ENCODE results near the gene DDX42. TPM values are rescaled to one million over a fixed set of nuclear protein-coding genes. Genes with fewer than 3 reads are reported as not detected.
"Not testable (repeated sequence)": the region's sequence is repeated elsewhere in the genome, so short reads cannot be mapped to it uniquely, and the experiment has no call there.

Gene DDX42
- total and polyA plus RNA-seq, 2 donors (not counting 1 experiment from before 2014, with no cell fraction given): 61.6 to 170 TPM

GRCh38 chr17:63790057-63790456 lies 16.1 kb downstream of the DDX42 start:
- ChIA-PET POLR2A (no interaction called here), CTCF (no interaction called here)
- no peak overlapping the region for H3K4me2 ChIP-seq (replicated peaks; ENCODE audit: low read depth, low read length, poor library complexity, severe bottlenecking)
- no peak overlapping the region for H3K4me3 Mint-ChIP-seq
- no peak overlapping the region for H3K9ac ChIP-seq (ENCODE audit: low read length)
- H4K20me1 ChIP-seq (ENCODE audit: control insufficient read depth, insufficient read depth, low read length, poor library complexity, severe bottlenecking): peaks cover 37% of the 10 kb centered on the region
- no peak overlapping the region for H3K27ac Mint-ChIP-seq
- H3K9me3 Mint-ChIP-seq (ENCODE audit: insufficient read depth): no peaks in the 10 kb centered on the region
- no peak for DNase-seq
- H3K36me3 ChIP-seq (replicated peaks in 1 of 2; ENCODE audit: control extremely low read depth in 1 of 2, control insufficient read depth in 1 of 2, extremely low read depth in 1 of 2, insufficient read depth in 2 of 2, low read length in 1 of 2): peaks cover 10 to 69% of the 10 kb centered on the region in 2 experiments
- intact Hi-C loops (cut with micrococcal nuclease): no loop called here
- no peak overlapping the region for H3K4me3 ChIP-seq (ENCODE audit: control extremely low read depth in 1 of 5, extremely low read depth in 1 of 5, insufficient read depth in 1 of 5, low read depth in 2 of 5, low read length in 4 of 5)
- 100% methylated on average over 2 of the region's 6 CpGs for WGBS (ENCODE audit: insufficient coverage)
- ATAC-seq (ENCODE audit: low read depth): no peak
- H3K27ac ChIP-seq (ENCODE audit: low read length in 2 of 2): no peak overlapping the region
- peaks cover 4% of the 10 kb centered on the region for H3K4me1 Mint-ChIP-seq
- no peaks in the 10 kb centered on the region for H3K27me3 ChIP-seq (replicated peaks in 1 of 4; ENCODE audit: control extremely low read depth in 1 of 4, control insufficient read depth in 3 of 4, insufficient read depth in 4 of 4, low read length in 3 of 4)
- no peak overlapping the region for H2AFZ ChIP-seq (ENCODE audit: insufficient read depth, low read depth, low read length, poor library complexity, severe bottlenecking)
- no peaks in the 10 kb centered on the region for H3K9me3 ChIP-seq (ENCODE audit: control extremely low read depth in 1 of 3, control insufficient read depth in 2 of 3, insufficient read depth in 1 of 3, low read length in 2 of 3)
- H3K27me3 Mint-ChIP-seq: no peaks in the 10 kb centered on the region
- H3K79me2 ChIP-seq (ENCODE audit: control insufficient read depth, insufficient read depth, low read length): peaks cover 75% of the 10 kb centered on the region
- no peaks in the 10 kb centered on the region for H3K4me1 ChIP-seq (ENCODE audit: control insufficient read depth in 2 of 2, insufficient read depth in 2 of 2, low read length in 2 of 2)
- TF ChIP-seq CTCF (IDR thresholded peaks at IDR 0.05) (no peak), EZH2 (IDR thresholded peaks at IDR 0.05; ENCODE audit: borderline replicate concordance, insufficient read depth, low read depth, low read length, poor library complexity, severe bottlenecking) (no peak)

GRCh38 chr17:63792055-63792729 lies 18.2 kb downstream of the DDX42 start:
- Histone ChIP-seq H2AFZ (ENCODE audit: insufficient read depth, low read depth, low read length, poor library complexity, severe bottlenecking) (no peak overlapping the region), H3K9ac (ENCODE audit: low read length) (no peak overlapping the region), H3K36me3 (replicated peaks in 1 of 2; ENCODE audit: control extremely low read depth in 1 of 2, control insufficient read depth in 1 of 2, extremely low read depth in 1 of 2, insufficient read depth in 2 of 2, low read length in 1 of 2) (peaks cover 7 to 85% of the 10 kb centered on the region in 2 experiments), H3K9me3 (ENCODE audit: control extremely low read depth in 1 of 3, control insufficient read depth in 2 of 3, insufficient read depth in 1 of 3, low read length in 2 of 3) (no peaks in the 10 kb centered on the region), H3K4me2 (replicated peaks; ENCODE audit: low read depth, low read length, poor library complexity, severe bottlenecking) (no peak overlapping the region), H4K20me1 (ENCODE audit: control insufficient read depth, insufficient read depth, low read length, poor library complexity, severe bottlenecking) (peaks cover 47% of the 10 kb centered on the region), H3K4me1 (ENCODE audit: control insufficient read depth in 2 of 2, insufficient read depth in 2 of 2, low read length in 2 of 2) (no peaks in the 10 kb centered on the region), H3K4me3 (ENCODE audit: control extremely low read depth in 1 of 5, extremely low read depth in 1 of 5, insufficient read depth in 1 of 5, low read depth in 2 of 5, low read length in 4 of 5) (no peak overlapping the region), H3K79me2 (ENCODE audit: control insufficient read depth, insufficient read depth, low read length) (peaks cover 69% of the 10 kb centered on the region), H3K27me3 (replicated peaks in 1 of 4; ENCODE audit: control extremely low read depth in 1 of 4, control insufficient read depth in 3 of 4, insufficient read depth in 4 of 4, low read length in 3 of 4) (no peaks in the 10 kb centered on the region), H3K27ac (ENCODE audit: low read length in 2 of 2) (no peak overlapping the region)
- intact Hi-C loops (cut with micrococcal nuclease): no loop called here
- H3K27ac Mint-ChIP-seq: no peak overlapping the region
- no peaks in the 10 kb centered on the region for H3K9me3 Mint-ChIP-seq (ENCODE audit: insufficient read depth)
- H3K27me3 Mint-ChIP-seq: no peaks in the 10 kb centered on the region
- ChIA-PET POLR2A (interaction anchor here (0.7 kb wide), 1 partner anchor 16 kb away, joined by 4 read pairs; no protein-coding TSS in a partner anchor), CTCF (interaction anchor here (0.7 to 1.6 kb wide), 2 partner anchors 78 to 94 kb away, joined by 5 read pairs; no protein-coding TSS in a partner anchor)
- TF ChIP-seq CTCF (IDR thresholded peaks at IDR 0.05) (no peak), EZH2 (IDR thresholded peaks at IDR 0.05; ENCODE audit: borderline replicate concordance, insufficient read depth, low read depth, low read length, poor library complexity, severe bottlenecking) (no peak)
- WGBS (ENCODE audit: insufficient coverage): no CpG with 5 or more reads among the region's 3 CpGs
- ATAC-seq (ENCODE audit: low read depth) (no peak), DNase-seq (no peak)
- H3K4me1 Mint-ChIP-seq: no peaks in the 10 kb centered on the region
- no peak overlapping the region for H3K4me3 Mint-ChIP-seq

GRCh38 chr17:63796375-63796774 lies 22.4 kb downstream of the DDX42 start:
- ATAC-seq (ENCODE audit: low read depth); H3K4me1 ChIP-seq (ENCODE audit: control insufficient read depth in 2 of 2, insufficient read depth in 2 of 2, low read length in 2 of 2); H3K4me1 Mint-ChIP-seq; H2AFZ ChIP-seq (ENCODE audit: insufficient read depth, low read depth, low read length, poor library complexity, severe bottlenecking); POLR2A ChIA-PET; H3K9ac ChIP-seq (ENCODE audit: low read length); H3K9me3 Mint-ChIP-seq (ENCODE audit: insufficient read depth); CTCF ChIA-PET; H3K4me3 ChIP-seq (ENCODE audit: control extremely low read depth in 1 of 5, extremely low read depth in 1 of 5, insufficient read depth in 1 of 5, low read depth in 2 of 5, low read length in 4 of 5); H3K27ac Mint-ChIP-seq; DNase-seq; H3K27me3 Mint-ChIP-seq; H3K4me3 Mint-ChIP-seq; H3K9me3 ChIP-seq (ENCODE audit: control extremely low read depth in 1 of 3, control insufficient read depth in 2 of 3, insufficient read depth in 1 of 3, low read length in 2 of 3); intact Hi-C loops (cut with micrococcal nuclease); H3K4me2 ChIP-seq (replicated peaks; ENCODE audit: low read depth, low read length, poor library complexity, severe bottlenecking); H3K27me3 ChIP-seq (replicated peaks in 1 of 4; ENCODE audit: control extremely low read depth in 1 of 4, control insufficient read depth in 3 of 4, insufficient read depth in 4 of 4, low read length in 3 of 4); H3K27ac ChIP-seq (ENCODE audit: low read length in 2 of 2): not testable (repeated sequence)
- H3K79me2 ChIP-seq (ENCODE audit: control insufficient read depth, insufficient read depth, low read length): peaks cover 40% of the 10 kb centered on the region
- WGBS (ENCODE audit: insufficient coverage): 100% methylated on average over 2 of the region's 10 CpGs
- peaks cover 2 to 95% of the 10 kb centered on the region in 2 experiments for H3K36me3 ChIP-seq (replicated peaks in 1 of 2; ENCODE audit: control extremely low read depth in 1 of 2, control insufficient read depth in 1 of 2, extremely low read depth in 1 of 2, insufficient read depth in 2 of 2, low read length in 1 of 2)
- H4K20me1 ChIP-seq (ENCODE audit: control insufficient read depth, insufficient read depth, low read length, poor library complexity, severe bottlenecking): peaks cover 24% of the 10 kb centered on the region
